SU-DHL-6 (cell line): Measurements from ENCODE around the gene IDNK.

Experiments
- H2AFZ ChIP-seq: fragments of 200-600 bp; sonication (generic); 2 replicates; pipeline ENCODE4 v1.6.1; 2014; ENCODE audit warnings: low read depth, mild to moderate bottlenecking, moderate library complexity, mixed read lengths, antibody characterized with exemption, low read length; ENCODE audit not compliant: severe bottlenecking
- H3F3A ChIP-seq: fragments of 200-600 bp; shearing (Covaris generic); 2 replicates; pipeline ENCODE4 v1.6.0; 2016; ENCODE audit warnings: antibody characterized with exemption, mild to moderate bottlenecking; ENCODE audit not compliant: insufficient read depth
- H3K27ac ChIP-seq: fragments of 200-600 bp; sonication (generic); 2 replicates; pipeline ENCODE4 v1.5.1; 2016; ENCODE audit warnings: low read depth, mild to moderate bottlenecking, low read length, moderate library complexity, mixed read lengths
- H3K27me3 ChIP-seq: fragments of 200-600 bp; sonication (generic), shearing (Covaris generic); 2 replicates; pipeline ENCODE4 v1.6.0; 2014; ENCODE audit warnings: mild to moderate bottlenecking, low read length
- H3K36me3 ChIP-seq: fragments of 200-600 bp; sonication (generic); 2 replicates; pipeline ENCODE4 v1.6.1; 2014; ENCODE audit warnings: mild to moderate bottlenecking, low read length, mixed read lengths
- H3K4me2 ChIP-seq: fragments of 300-600, 200-600 bp; shearing (Covaris generic), sonication (generic); 2 replicates; pipeline ENCODE4 v1.6.0; 2014; ENCODE audit warnings: low read length, low read depth, mild to moderate bottlenecking; ENCODE audit not compliant: poor library complexity, severe bottlenecking
- H3K4me3 ChIP-seq: fragments of 200-600 bp; sonication (generic); 2 replicates; pipeline ENCODE4 v1.5.1; 2014; ENCODE audit warnings: antibody characterized with exemption, low read length, mild to moderate bottlenecking, mixed read lengths; ENCODE audit not compliant: insufficient read depth, poor library complexity, severe bottlenecking
- H3K79me2 ChIP-seq: fragments of 200-600 bp; sonication (generic); 2 replicates; pipeline ENCODE4 v1.6.1; 2014; ENCODE audit warnings: mild to moderate bottlenecking, low read length, moderate library complexity; ENCODE audit not compliant: insufficient read depth
- H3K9ac ChIP-seq: fragments of 200-600 bp; sonication (generic); 2 replicates; pipeline ENCODE4 v1.7.0; 2014; ENCODE audit warnings: mild to moderate bottlenecking, low read length
- H3K9me2 ChIP-seq: fragments of 200-600 bp; sonication (generic); replicated peaks from 2 replicates; pipeline ENCODE4 v1.6.1; 2014; ENCODE audit warnings: low read length; ENCODE audit not compliant: insufficient read depth
- H3K9me3 ChIP-seq: fragments of 200-600 bp; sonication (generic); 2 replicates; pipeline ENCODE4 v1.6.1; 2014; ENCODE audit warnings: low read length, mixed read lengths; ENCODE audit not compliant: insufficient read depth
- H4K20me1 ChIP-seq: fragments of 200-600 bp; sonication (generic); 2 replicates; pipeline ENCODE4 v1.6.1; 2014; ENCODE audit warnings: low read depth, mild to moderate bottlenecking, antibody characterized with exemption, low read length, moderate library complexity, mixed read lengths
- CTCF ChIP-seq: fragments of 200-600 bp; sonication (generic); IDR thresholded peaks from one replicate; pipeline ENCODE4 v1.5.1; 2017; ENCODE audit warnings: antibody characterized with exemption, mild to moderate bottlenecking, low read length, moderate library complexity; ENCODE audit not compliant: insufficient read depth, poor library complexity, severe bottlenecking
- EZH2phosphoT487 ChIP-seq: fragments of 200-600 bp; sonication (generic), shearing (Covaris generic); conservative IDR thresholded peaks from 2 replicates; pipeline ENCODE4 v1.6.1; 2018; ENCODE audit warnings: mild to moderate bottlenecking, antibody characterized with exemption, low read length, moderate library complexity, mixed read lengths

The IDNK gene

GRCh38 chr9:83637389-83637788 lies 14.4 kb downstream of the IDNK start:
- no peak overlapping the region for H3K4me3 ChIP-seq
- H3K9me2 ChIP-seq: no peaks in the 10 kb centered on the region
- H3K27me3 ChIP-seq: no peaks in the 10 kb centered on the region
- no peak for TF ChIP-seq CTCF
- no peak for TF ChIP-seq EZH2phosphoT487
- H3K79me2 ChIP-seq: no peaks in the 10 kb centered on the region
- H2AFZ ChIP-seq: no peak overlapping the region
- no peaks in the 10 kb centered on the region for H3F3A ChIP-seq
- no peaks in the 10 kb centered on the region for H3K9me3 ChIP-seq
- H3K9ac ChIP-seq: no peak overlapping the region
- H4K20me1 ChIP-seq: no peaks in the 10 kb centered on the region
- H3K36me3 ChIP-seq: no peaks in the 10 kb centered on the region
- H3K27ac ChIP-seq: no peak overlapping the region
- no peak overlapping the region for H3K4me2 ChIP-seq

- Histone ChIP-seq H3K79me2 (no peaks in the 10 kb centered on the region), H3K4me3 (no peak overlapping the region), H3K9ac (no peak overlapping the region), H3K36me3 (no peaks in the 10 kb centered on the region), H3K27me3 (no peaks in the 10 kb centered on the region), H3K9me3 (no peaks in the 10 kb centered on the region), H3K27ac (no peak overlapping the region), H3F3A (no peaks in the 10 kb centered on the region), H4K20me1 (no peaks in the 10 kb centered on the region), H2AFZ (no peak overlapping the region), H3K9me2 (no peaks in the 10 kb centered on the region), H3K4me2 (no peak overlapping the region)
- TF ChIP-seq EZH2phosphoT487 (no peak), CTCF (no peak)
Observed at GRCh38 chr9:83639266-83639665, 16.3 kb downstream of the IDNK start.

- no peaks in the 10 kb centered on the region for H3K36me3 ChIP-seq
- no peak overlapping the region for H3K9ac ChIP-seq
- no peaks in the 10 kb centered on the region for H3F3A ChIP-seq
- no peak for TF ChIP-seq CTCF
- no peak overlapping the region for H3K27ac ChIP-seq
- H2AFZ ChIP-seq: no peak overlapping the region
- no peak overlapping the region for H3K4me3 ChIP-seq
- H3K9me2 ChIP-seq: no peaks in the 10 kb centered on the region
- no peak overlapping the region for H3K4me2 ChIP-seq
- H4K20me1 ChIP-seq: no peaks in the 10 kb centered on the region
- no peaks in the 10 kb centered on the region for H3K79me2 ChIP-seq
- H3K27me3 ChIP-seq: no peaks in the 10 kb centered on the region
- H3K9me3 ChIP-seq: no peaks in the 10 kb centered on the region
Observed at GRCh38 chr9:83642793-83643192, 19.9 kb downstream of the IDNK start.
